Liver (tissue), 9 donors: ENCODE results near the gene OBI1. TPM values are rescaled to one million over a fixed set of nuclear protein-coding genes. Genes with fewer than 3 reads are reported as not detected.

ENCODE experiments used
- DNase-seq: peaks from one replicate; pipeline ENCODE4 v3.0.0-alpha.2; 2017; ENCODE audit warnings: low spot score
- H3K27ac ChIP-seq, 2 donors: one replicate each; pipeline ENCODE4 v1.7.0; 2013; ENCODE audit warnings: inconsistent platforms in 2 of 2, low read length in 2 of 2, control low read depth in 1 of 2, low read depth in 1 of 2, mild to moderate bottlenecking in 1 of 2
- H3K27me3 ChIP-seq, 4 donors: one replicate each; pipeline versions ENCODE4 v1.6.1 to v1.7.0; 2013; ENCODE audit warnings: low read length in 3 of 4, inconsistent platforms in 1 of 4, mild to moderate bottlenecking in 1 of 4, moderate library complexity in 1 of 4; ENCODE audit not compliant: control insufficient read depth in 4 of 4, insufficient read depth in 4 of 4
- H3K36me3 ChIP-seq, 4 donors: one replicate each; pipeline versions ENCODE4 v1.6.1 to v1.7.0; 2013; ENCODE audit warnings: low read length in 3 of 4, mild to moderate bottlenecking in 3 of 4, low read depth in 1 of 4, moderate library complexity in 1 of 4; ENCODE audit not compliant: control insufficient read depth in 4 of 4, insufficient read depth in 3 of 4
- H3K4me1 ChIP-seq, 4 donors: one replicate each; pipeline versions ENCODE4 v1.6.1 to v1.7.0; 2013; ENCODE audit warnings: low read length in 3 of 4, mild to moderate bottlenecking in 3 of 4, moderate library complexity in 1 of 4; ENCODE audit not compliant: control insufficient read depth in 4 of 4, insufficient read depth in 4 of 4
- H3K4me3 ChIP-seq, 3 donors: one replicate each; pipeline versions ENCODE4 v1.6.1 to v1.7.0; 2013; ENCODE audit warnings: low read length in 3 of 3, control low read depth in 1 of 3, low read depth in 1 of 3, mild to moderate bottlenecking in 1 of 3
- H3K9ac ChIP-seq, 2 donors: one replicate each; pipeline ENCODE4 v1.7.0; 2013; ENCODE audit warnings: low read length in 2 of 2, mild to moderate bottlenecking in 2 of 2, moderate library complexity in 2 of 2, control low read depth in 1 of 2, low read depth in 1 of 2
- H3K9me3 ChIP-seq, 4 donors: one replicate each; pipeline versions ENCODE4 v1.6.1 to v1.7.0; 2013; ENCODE audit warnings: low read length in 3 of 4; ENCODE audit not compliant: control insufficient read depth in 4 of 4
- ATF3 ChIP-seq: IDR thresholded peaks from 2 replicates; pipeline ENCODE4 v1.6.1; 2016; ENCODE audit warnings: antibody characterized with exemption
- CTCF ChIP-seq: fragments of 150-350 bp; IDR thresholded peaks from 2 replicates; pipeline ENCODE4 v1.5.1; 2017; ENCODE audit warnings: improper control_type of control experiment, low read depth, low read length; ENCODE audit not compliant: missing input control
- EGR1 ChIP-seq, 2 donors: IDR thresholded peaks; 2 replicates each; pipeline ENCODE4 v1.6.1; 2016 to 2018; ENCODE audit warnings: antibody characterized with exemption in 2 of 2, low read depth in 2 of 2
- FOXA2 ChIP-seq: IDR thresholded peaks from 2 replicates; pipeline ENCODE4 v1.6.1; 2016; ENCODE audit warnings: antibody characterized with exemption
- GABPA ChIP-seq, 2 donors: IDR thresholded peaks in 1 of 2; conservative IDR thresholded peaks in 1 of 2; 2 replicates each; pipeline ENCODE4 v1.6.1; 2016; ENCODE audit warnings: antibody characterized with exemption in 2 of 2, mild to moderate bottlenecking in 1 of 2, moderate library complexity in 1 of 2
- HNF4A ChIP-seq, 2 donors: conservative IDR thresholded peaks; 2 replicates each; pipeline ENCODE4 v1.6.1; 2016; ENCODE audit warnings: antibody characterized with exemption in 2 of 2, mild to moderate bottlenecking in 2 of 2
- HNF4G ChIP-seq: IDR thresholded peaks from 2 replicates; pipeline ENCODE4 v1.6.1; 2016; ENCODE audit warnings: antibody characterized with exemption
- JUND ChIP-seq, 2 donors: IDR thresholded peaks; 2 replicates each; pipeline ENCODE4 v1.6.1; 2016; ENCODE audit warnings: antibody characterized with exemption in 2 of 2
- MAX ChIP-seq: IDR thresholded peaks from 2 replicates; pipeline ENCODE4 v1.6.1; 2016; ENCODE audit warnings: antibody characterized with exemption
- NR2F2 ChIP-seq: IDR thresholded peaks from 2 replicates; pipeline ENCODE4 v1.6.1; 2016; ENCODE audit warnings: antibody characterized with exemption
- RAD21 ChIP-seq, 2 donors: IDR thresholded peaks; 2 replicates each; pipeline ENCODE4 v1.6.1; 2016; ENCODE audit warnings: antibody characterized with exemption in 2 of 2, mild to moderate bottlenecking in 2 of 2
- REST ChIP-seq: IDR thresholded peaks from 2 replicates; pipeline ENCODE4 v1.6.1; 2016; ENCODE audit warnings: antibody characterized with exemption, mild to moderate bottlenecking
- RXRA ChIP-seq, 2 donors: IDR thresholded peaks; 2 replicates each; pipeline ENCODE4 v1.6.1; 2017 to 2018; ENCODE audit warnings: antibody characterized with exemption in 2 of 2, mild to moderate bottlenecking in 1 of 2
- SP1 ChIP-seq: IDR thresholded peaks from 2 replicates; pipeline ENCODE4 v1.6.1; 2018; ENCODE audit warnings: antibody characterized with exemption, mild to moderate bottlenecking
- TAF1 ChIP-seq: conservative IDR thresholded peaks from 2 replicates; pipeline ENCODE4 v1.6.1; 2016; ENCODE audit warnings: antibody characterized with exemption, mild to moderate bottlenecking
- YY1 ChIP-seq: IDR thresholded peaks from 2 replicates; pipeline ENCODE4 v1.6.1; 2016; ENCODE audit warnings: antibody characterized with exemption, mild to moderate bottlenecking
- ZBTB33 ChIP-seq: IDR thresholded peaks from 2 replicates; pipeline ENCODE4 v1.6.1; 2016; ENCODE audit warnings: antibody characterized with exemption
- WGBS: extraction: QIAGEN DNeasy Blood & Tissue Kit; methylation state at CpG from one replicate; pipeline ENCODE4 v1.1.7; 2013; 5-methylcytosine and 5-hydroxymethylcytosine counted together
- polyA plus RNA-seq, 2 donors: library from polyadenylated mRNA; stranded (reverse) in 1 of 2; unstranded in 1 of 2; fragments of 200-250 nt in 1 of 2; fragments of >200 nt in 1 of 2; fragmentation: Nextera tagmentation in 1 of 2; extraction: Ambion mirVana in 1 of 2; gene quantifications; one replicate each; pipeline versions ENCODE4 v1.2.1 to v1.2.3, GENCODE V29; 2013 to 2015
- total RNA-seq, 2 donors: library from RNA; depleted of rRNA; stranded (reverse); fragments of >200 nt; gene quantifications; one replicate each; pipeline ENCODE4 v1.2.3, GENCODE V29; 2014
- donor health status: healthy.
- donor health status: healthy.
- donor health status: healthy.
- donor health status: healthy.
- donor health status: healthy.

The OBI1 gene
- total and polyA plus RNA-seq, 4 donors, result 1.7 to 8.9 (median 3.0) TPM

- WGBS, result 82% methylated on average over 4 of the region's 4 CpGs
- TF ChIP-seq SP1, result no peak
- no peak for TF ChIP-seq NR2F2
- no peak for TF ChIP-seq JUND (IDR thresholded peaks at IDR 0.05)
- no peak for TF ChIP-seq REST
- TF ChIP-seq TAF1, result no peak
- no peak for TF ChIP-seq HNF4A (conservative IDR thresholded peaks at IDR 0.05)
- TF ChIP-seq EGR1 (IDR thresholded peaks at IDR 0.05; ENCODE audit: low read depth in 2 of 2), result no peak
- no peak for TF ChIP-seq RAD21 (IDR thresholded peaks at IDR 0.05)
- no peak for TF ChIP-seq GABPA (IDR thresholded peaks at IDR 0.05 in 1 of 2, conservative IDR thresholded peaks at IDR 0.05 in 1 of 2)
- no peak for TF ChIP-seq MAX
- TF ChIP-seq FOXA2, result no peak
- no peak for TF ChIP-seq RXRA (IDR thresholded peaks at IDR 0.05)
- TF ChIP-seq ZBTB33, result no peak
- no peak for TF ChIP-seq HNF4G
- TF ChIP-seq CTCF, result no peak
- no peak for TF ChIP-seq ATF3
- no peak for TF ChIP-seq YY1
- Histone ChIP-seq H3K4me3 (peak overlapping the region; percentile 56 to 100 (median 98)), H3K36me3 (no peaks in the 10 kb centered on the region), H3K9ac (no peak overlapping the region), H3K27me3 (no peaks in the 10 kb centered on the region), H3K9me3 (no peaks in the 10 kb centered on the region), H3K4me1 (peaks cover 4 to 20% (median 13%) of the 10 kb centered on the region in 4 donors), H3K27ac (no peak overlapping the region)
- no peak for DNase-seq
Observed at GRCh38 chr13:78660495-78660857, 1.5 kb upstream of the OBI1 start.
